GM13976 (cell line): ENCODE results near the gene VAMP1.

Experiments used
- DNase-seq: peaks from one replicate; pipeline ENCODE4 v3.0.0; 2012; ENCODE audit warnings: low spot score
- CTCF ChIP-seq: IDR thresholded peaks from 2 replicates; pipeline ENCODE4 v1.5.1; 2012; ENCODE audit warnings: borderline replicate concordance, mild to moderate bottlenecking; ENCODE audit not compliant: insufficient read depth; ENCODE audit errors: extremely low read depth, missing control alignments, control extremely low read depth
- in situ Hi-C: fragments of 300-500 bp; cut with MboI; formaldehyde crosslinking; loops from one replicate; pipeline ENCODE4 v1.12.0; 2022; ENCODE audit warnings: low sequenced_read_pairs, mixed read lengths, inconsistent platforms; ENCODE audit not compliant: unreplicated experiment

VAMP1 gene

GRCh38 chr12:6452245-6452943, 18.1 kb downstream of the VAMP1 start:
- in situ Hi-C loops: no loop called here
- no peak for DNase-seq
- no peak for TF ChIP-seq CTCF

GRCh38 chr12:6451348-6452244, 18.9 kb downstream of the VAMP1 start, which contains the start of gene TAPBPL:
Gene TAPBPL (plus strand): TSS chr12:6452042. CDS start chr12:6452249, 207 bp downstream.
- in situ Hi-C loops: no loop called here
- no peak for TF ChIP-seq CTCF
- DNase-seq: peak; percentile 86

GRCh38 chr12:6450869-6451347, 19.6 kb downstream of the VAMP1 start:
- no peak for DNase-seq
- in situ Hi-C loops: no loop called here
- no peak for TF ChIP-seq CTCF

DNA sequence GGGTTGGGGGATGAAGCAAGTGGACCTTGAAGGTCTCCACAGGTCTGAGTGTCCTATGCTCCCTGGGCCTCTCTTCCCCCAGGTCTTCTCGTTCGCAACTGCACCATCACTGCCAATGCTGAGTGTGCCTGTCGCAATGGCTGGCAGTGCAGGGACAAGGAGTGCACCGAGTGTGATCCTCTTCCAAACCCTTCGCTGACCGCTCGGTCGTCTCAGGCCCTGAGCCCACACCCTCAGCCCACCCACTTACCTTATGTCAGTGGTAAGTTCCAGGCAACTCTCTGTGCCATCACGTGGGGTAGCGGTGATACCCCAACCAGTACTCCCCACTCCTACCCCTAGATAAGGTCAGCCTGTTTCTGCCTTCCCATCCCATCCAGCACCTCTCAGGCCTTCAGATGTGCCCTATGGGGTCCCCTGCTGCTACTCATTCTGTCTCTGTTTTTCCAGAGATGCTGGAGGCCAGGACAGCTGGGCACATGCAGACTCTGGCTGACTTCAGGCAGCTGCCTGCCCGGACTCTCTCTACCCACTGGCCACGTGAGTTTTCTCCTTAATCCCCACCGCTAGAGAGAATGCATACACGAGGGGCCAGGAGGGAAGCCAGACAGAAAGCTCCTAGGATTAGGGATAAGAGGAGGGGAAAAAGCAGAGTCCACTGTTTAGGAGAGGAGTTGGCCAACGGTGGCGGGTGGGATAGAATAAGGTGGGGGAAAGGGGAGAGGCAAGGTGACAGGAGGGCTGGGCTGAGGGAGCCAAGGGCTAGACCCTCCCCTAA, 20.2 kb downstream of the VAMP1 start:
- TF ChIP-seq CTCF: no peak
- DNase-seq: no peak
- in situ Hi-C loops: no loop called here

GRCh38 chr12:6444704-6445688, 25.5 kb downstream of the VAMP1 start, which contains the start of gene CD27:
Gene CD27 (plus strand): TSS chr12:6444955. CDS start chr12:6445096, 141 bp downstream.
- in situ Hi-C loops: no loop called here
- no peak for DNase-seq
- no peak for TF ChIP-seq CTCF
